Adrenal gland (tissue), 5 donors: ENCODE data around the gene A4GALT.

Experiments used
- CTCF ChIP-seq, 6 experiments: fragments of 450-650 bp in 4 of 6; fragments of 200-600 bp in 2 of 6; sonication (generic) in 1 of 6; IDR thresholded peaks; 1 replicate in 5 of 6; 2 replicates in 1 of 6; pipeline versions ENCODE4 v1.5.1 to v1.8.0; 2016 to 2021; ENCODE audit warnings: antibody characterized with exemption in 6 of 6, mild to moderate bottlenecking in 2 of 6, moderate library complexity in 1 of 6
- POLR2A ChIP-seq, 2 donors: fragments of 450-650 bp; IDR thresholded peaks; one replicate each; pipeline ENCODE4 v1.6.1; 2017; ENCODE audit warnings: antibody characterized with exemption in 2 of 2, mild to moderate bottlenecking in 2 of 2, moderate library complexity in 1 of 2
- donor health status: DM: no; HTN: no; CAD: no.

GRCh38 chr22:42697542-42698013 is 23.1 kb downstream of the A4GALT start:
- TF ChIP-seq CTCF (IDR thresholded peaks at IDR 0.05), result no peak
- TF ChIP-seq POLR2A (IDR thresholded peaks at IDR 0.05), result no peak
